HG03280 (cell line): Measurements from ENCODE around the gene MTURN.
"Not testable (repeated sequence)": the region's sequence is repeated elsewhere in the genome, so short reads cannot be mapped to it uniquely, and the experiment has no call there.

Experiments used
- ATAC-seq: cut with Tn5 transposase; IDR thresholded peaks from one replicate; pipeline ENCODE4 v1.9.1; 2021; ENCODE audit warnings: mild to moderate bottlenecking, moderate library complexity; ENCODE audit not compliant: unreplicated experiment

Gene MTURN

DNA sequence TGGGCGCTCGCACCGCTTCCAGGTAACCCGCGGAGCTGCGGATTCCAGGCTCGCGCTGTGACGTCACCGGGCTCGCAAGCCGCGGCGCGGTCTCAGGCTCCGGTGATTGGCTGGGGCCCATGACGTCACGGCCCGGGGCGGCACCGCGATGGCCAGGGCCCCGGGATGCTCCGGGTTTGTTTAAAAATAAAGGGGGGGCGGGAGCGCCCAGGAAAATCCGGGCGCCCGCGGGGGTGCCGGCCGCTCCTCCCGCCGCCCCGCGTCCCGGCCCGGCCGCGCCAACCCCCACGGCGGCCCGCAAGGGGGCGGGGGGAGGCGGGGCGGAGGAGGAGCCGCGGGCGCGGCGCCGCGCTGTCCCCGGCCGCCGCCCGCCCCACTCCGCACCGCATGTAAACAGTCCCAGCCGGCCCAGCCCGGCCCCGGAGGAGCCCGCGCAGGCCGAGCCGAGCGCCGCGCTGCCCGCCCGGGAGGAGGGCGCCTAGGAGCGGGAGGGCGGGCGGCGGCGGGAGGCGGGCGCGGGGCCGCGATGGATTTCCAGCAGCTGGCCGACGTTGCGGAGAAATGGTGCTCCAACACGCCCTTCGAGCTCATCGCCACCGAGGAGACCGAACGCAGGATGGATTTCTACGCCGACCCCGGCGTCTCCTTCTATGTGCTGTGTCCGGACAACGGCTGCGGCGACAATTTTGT is at the start of gene MTURN:
MTURN (plus strand) TSS at position 376 of the 690 bp plus-strand sequence; CDS start at position 527, 151 bp downstream.
- peak; percentile 86 for ATAC-seq

- no peak for ATAC-seq
Observed at GRCh38 chr7:30086529-30086928, 48.3 kb upstream of the MTURN start.

DNA sequence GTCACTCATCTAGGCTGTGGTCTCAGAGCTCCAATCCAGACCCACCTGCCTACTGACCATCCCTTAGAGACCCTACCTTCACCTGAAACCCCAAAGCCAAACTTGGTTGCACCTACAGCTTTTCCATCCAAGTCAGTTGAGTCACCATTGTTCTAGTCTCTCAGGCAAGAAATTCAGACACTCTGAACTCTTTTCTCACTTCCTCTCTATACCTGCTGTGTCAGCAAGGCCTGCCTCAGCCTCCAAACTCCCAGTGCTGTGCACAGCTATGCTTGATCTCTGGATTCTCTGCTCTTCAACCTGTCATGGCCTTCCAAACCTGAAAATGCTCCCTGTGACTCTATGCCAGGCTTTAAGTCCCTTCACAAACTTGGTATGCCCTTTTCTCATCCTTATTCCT is 47.4 kb upstream of the MTURN start:
- ATAC-seq, result no peak

DNA sequence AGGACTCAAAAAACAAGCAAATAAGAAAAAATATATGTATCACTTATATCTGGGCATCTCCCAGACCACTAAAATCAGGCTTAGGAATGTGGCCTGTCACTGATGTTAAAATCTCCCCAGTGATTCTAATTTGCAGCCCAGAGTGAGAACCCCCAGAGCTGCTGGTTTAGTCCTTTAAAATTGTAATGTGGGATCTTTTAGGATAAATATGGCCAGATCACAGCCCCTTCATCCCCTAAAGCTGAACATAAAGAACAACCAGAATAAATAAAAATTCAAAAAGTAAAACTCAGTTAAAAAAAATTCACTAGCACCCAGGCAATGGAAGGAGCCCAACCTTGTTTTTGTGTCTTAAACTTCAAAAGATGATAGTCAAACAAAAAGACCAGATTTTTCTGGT is 46.4 kb upstream of the MTURN start:
- ATAC-seq, result no peak

DNA sequence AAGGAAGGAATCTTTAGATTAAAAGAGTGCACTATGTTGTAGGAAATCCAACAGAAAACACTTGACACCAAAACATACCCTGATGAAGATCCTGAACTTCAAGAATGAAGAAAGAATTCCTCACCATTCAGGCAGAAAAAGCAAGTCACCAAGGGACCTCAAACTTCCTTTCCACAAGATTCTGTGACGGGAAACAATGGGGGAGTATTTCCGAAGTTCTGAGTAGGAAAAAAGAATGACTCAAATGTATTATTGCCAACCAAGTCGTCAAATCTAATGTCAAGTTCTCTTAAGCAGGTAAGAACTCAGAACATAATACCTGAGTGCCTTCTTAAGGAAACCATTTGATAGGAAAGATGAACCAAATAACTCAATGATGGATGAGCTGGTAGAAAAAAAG is 44.7 kb upstream of the MTURN start:
- no peak for ATAC-seq

DNA sequence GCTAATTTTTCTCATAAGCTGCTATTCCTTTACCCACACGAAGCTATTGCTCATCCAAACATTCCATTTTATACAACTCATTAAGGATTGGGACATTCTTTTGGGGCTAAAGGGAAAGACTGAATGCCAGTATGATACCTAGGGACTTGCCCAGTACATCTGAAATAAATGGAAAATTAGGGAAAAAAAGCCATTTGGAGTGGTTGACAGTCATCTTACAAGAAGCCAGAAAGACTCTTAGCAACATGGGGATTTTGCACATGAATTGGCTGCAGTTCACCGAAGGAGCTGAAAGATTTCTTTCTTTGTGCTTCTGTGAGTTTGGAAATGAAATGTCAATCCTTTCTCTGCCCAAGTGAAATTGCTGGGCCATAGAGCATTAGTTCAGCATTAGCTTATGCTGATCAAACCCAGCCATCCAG is 43.3 kb upstream of the MTURN start:
- ATAC-seq, result no peak

GRCh38 chr7:30091987-30092386 is 42.8 kb upstream of the MTURN start:
- ATAC-seq, result no peak

DNA sequence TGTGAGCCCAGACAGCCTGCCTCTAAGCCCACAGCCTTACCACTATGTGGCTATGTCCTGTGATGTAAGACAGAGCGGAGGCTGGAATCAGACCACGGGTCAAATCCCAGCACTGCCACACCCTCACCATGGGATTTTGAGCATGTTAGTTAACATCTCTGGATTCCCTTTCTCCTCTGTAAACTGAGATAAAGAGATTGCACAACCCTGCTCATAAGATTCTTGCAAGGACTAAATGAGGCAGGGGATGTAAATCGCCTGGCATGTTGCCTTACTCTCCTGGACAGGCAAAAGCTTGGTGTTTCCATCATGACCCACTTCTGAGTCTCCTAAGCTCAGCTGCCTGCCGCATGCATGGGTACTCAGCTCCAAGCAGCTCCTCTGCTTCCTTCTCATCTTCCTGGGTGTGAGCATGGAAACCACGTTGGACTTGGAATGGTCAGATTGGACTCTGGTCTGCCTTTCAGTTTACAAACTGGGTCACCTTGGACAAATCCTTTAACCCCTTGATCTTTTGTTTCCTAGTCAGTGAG is 41.3 kb upstream of the MTURN start:
- ATAC-seq, result no peak

DNA sequence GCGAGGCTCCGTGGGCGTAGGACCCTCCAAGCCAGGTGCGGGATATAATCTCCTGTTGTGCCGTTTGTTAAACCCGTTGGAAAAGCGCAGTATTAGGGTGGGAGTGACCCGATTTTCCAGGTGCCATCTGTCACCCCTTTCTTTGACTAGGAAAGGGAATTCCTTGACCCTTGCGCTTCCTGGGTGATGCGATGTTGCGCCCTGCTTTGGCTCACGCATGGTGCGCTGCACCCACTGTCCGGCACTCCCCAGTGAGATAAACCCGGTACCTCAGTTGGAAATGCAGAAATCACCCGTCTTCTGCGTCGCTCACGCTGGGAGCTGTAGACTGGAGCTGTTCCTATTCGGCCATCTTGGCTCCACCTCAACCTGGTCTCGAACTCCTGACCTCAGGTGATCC is 36.2 kb upstream of the MTURN start:
- not testable (repeated sequence) for ATAC-seq

DNA sequence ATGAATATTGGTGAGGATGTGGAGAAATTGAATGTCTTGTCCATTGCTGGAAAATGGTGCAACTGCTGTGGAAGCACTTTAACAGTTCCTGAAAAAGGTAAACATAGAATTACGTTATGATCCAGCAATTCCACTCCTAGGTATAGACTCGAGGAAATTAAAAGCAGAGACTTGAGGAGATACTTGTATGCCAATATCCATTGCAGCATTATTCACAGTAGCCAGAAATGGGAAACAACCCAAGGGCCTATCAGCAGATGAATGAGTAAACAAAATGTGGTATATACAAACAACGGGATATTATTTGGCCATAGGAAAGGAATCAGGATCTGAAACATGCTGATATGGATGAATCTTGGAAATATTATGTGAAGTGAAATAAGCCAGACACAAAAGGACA is 32.5 kb upstream of the MTURN start:
- ATAC-seq, result no peak

DNA sequence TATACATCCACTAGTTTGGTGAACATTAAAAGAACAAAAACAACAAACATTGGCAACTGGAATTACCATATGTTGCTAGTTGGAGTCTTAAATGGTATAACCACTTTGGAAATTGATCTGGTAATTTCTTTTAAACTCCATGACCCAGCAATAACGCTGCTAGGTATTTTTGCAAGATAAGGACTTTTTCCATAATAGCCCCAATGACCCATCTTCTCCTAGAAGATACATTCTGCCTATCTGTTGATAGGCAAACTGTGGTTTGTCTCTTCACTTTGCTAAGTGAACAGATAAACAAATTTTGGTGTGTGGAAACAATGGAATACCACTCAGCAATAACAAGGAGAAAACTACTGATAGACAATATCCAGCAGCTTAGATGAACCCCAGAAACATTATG is 30.6 kb upstream of the MTURN start:
- ATAC-seq, result no peak

DNA sequence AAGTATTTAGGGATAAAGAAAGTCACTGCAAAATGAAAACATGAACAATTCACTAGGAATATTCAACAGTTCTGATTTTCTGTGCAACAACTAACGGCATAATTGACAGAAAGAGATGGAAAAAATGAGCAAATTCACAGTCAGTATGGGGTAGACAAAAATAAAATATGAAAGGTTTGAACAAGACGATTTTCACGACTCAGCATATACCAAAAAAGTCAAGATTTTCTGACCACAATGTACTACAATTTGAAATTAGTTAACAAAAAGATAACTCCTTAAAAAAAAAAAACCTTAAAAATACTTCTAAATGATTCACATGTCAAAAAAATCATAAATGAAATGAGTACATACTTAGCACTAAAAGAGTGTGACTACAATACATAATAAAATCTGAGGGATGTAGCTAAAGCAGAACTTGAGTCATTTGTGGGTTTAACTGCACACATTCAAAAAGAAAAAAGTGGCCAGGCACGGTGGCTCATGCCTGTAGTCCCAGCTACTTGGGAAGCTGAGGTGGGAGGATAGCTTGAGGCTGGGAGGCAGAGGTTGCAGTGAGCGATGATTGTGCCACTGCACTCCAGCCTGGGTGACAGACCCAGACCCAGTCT is 22.6 kb upstream of the MTURN start:
- no peak for ATAC-seq

DNA sequence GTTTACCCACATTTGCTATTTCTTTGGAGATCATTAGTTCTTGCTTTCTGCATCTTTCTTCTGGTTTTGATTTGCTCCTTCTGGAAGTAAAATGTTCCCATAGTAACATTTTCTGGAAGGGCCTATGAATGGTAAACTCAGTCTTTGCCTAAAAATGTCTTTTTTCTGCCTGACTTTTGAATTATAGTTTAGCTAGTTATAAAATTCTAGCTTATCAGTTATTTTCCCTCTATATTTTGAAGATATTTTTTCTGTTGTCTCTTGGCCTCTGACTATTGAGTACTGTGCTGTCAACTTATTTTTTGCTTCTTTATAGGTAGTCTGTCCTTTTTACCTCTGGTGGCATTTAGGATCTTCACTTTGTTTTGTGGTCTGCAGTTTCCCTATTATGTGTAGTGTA is 21.6 kb upstream of the MTURN start:
- ATAC-seq, result no peak

- no peak for ATAC-seq
Observed at GRCh38 chr7:30114536-30115238, 20.1 kb upstream of the MTURN start.

- no peak for ATAC-seq
Observed at GRCh38 chr7:30115709-30116297, 19.0 kb upstream of the MTURN start.

- no peak for ATAC-seq
Observed at GRCh38 chr7:30116771-30117170, 18.0 kb upstream of the MTURN start.

DNA sequence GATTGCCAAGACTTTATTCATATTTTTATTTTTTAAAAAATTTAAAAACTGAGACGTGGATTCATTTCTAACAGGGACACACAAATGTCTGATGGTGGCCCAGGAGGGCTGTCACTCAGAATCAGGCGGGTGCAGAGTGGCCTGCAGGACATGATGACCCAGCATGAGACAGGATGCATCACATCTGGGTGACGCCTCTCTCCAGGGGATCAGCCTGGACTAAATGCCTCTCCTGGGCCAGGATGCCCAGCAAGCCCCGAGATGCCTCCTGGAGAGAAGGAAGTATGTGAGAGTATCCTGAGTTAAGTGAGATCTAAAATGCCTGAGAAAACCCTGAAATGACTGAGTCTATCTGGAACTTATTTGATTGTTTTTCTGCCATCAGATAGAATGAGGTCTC is 16.9 kb upstream of the MTURN start:
- ATAC-seq, result no peak

GRCh38 chr7:30119890-30120577 is 14.8 kb upstream of the MTURN start:
- ATAC-seq, result no peak

- ATAC-seq, result no peak
Observed at GRCh38 chr7:30133736-30134610, 813 bp upstream of the MTURN start.
